ENCODE data around the gene VAV2. TPM values are rescaled to one million over a fixed set of nuclear protein-coding genes. Genes with fewer than 3 reads are reported as not detected.
"Not testable (repeated sequence)": the region's sequence is repeated elsewhere in the genome, so short reads cannot be mapped to it uniquely, and the experiment has no call there.

VAV2 gene
- polyA plus RNA-seq, 1 of the 3 experiments (the other 2 are of a cell fraction), result 14.9 TPM

DNA sequence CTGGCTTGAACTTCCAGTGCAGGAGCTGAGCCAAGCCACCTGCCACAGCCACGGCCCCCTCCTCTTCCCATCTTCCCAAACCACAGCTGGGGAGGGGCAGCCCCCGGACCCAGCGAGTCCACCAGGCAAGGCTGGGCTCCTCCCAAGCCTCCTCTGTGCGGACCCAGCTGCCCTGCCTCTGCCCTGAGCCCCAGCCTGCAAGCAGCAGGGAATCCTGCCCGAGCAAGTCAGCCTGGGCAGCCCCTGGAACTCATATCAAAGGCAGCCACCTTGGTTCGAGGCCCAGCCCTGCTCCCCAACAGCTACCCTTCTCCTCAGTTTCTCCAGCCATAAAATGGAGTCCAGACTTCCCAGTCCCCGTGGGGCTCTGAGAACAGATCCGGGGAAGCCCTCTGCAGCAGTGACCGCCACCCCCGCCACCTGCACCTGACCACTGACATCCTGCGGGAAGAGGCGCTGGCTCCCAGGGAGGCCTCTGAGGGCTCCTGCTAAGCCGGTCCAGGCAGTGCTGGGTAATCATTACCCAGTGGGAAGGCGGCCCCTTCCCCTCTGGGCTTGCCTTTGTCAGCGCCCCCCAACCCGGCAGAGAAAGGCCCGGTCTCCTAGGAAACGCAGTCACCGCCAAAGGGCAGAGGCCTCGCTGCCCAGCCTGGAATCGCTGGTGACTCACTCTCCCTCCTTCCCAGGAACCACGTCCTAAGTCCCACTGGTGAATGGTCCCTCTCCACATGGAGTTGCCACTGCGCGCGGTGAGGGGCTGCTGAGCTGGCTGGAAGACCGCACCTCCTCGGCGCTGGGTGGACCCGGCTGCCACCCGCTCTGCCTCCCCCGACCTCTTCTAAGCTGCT lies 1.5 kb downstream of the VAV2 start (continued):
- TF ChIP-seq, protein P1, sequence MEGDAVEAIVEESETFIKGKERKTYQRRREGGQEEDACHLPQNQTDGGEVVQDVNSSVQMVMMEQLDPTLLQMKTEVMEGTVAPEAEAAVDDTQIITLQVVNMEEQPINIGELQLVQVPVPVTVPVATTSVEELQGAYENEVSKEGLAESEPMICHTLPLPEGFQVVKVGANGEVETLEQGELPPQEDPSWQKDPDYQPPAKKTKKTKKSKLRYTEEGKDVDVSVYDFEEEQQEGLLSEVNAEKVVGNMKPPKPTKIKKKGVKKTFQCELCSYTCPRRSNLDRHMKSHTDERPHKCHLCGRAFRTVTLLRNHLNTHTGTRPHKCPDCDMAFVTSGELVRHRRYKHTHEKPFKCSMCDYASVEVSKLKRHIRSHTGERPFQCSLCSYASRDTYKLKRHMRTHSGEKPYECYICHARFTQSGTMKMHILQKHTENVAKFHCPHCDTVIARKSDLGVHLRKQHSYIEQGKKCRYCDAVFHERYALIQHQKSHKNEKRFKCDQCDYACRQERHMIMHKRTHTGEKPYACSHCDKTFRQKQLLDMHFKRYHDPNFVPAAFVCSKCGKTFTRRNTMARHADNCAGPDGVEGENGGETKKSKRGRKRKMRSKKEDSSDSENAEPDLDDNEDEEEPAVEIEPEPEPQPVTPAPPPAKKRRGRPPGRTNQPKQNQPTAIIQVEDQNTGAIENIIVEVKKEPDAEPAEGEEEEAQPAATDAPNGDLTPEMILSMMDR (IDR thresholded peaks at IDR 0.05), result no peak
- TF ChIP-seq RAD21 (IDR thresholded peaks at IDR 0.05; ENCODE audit: low read length) (0 out of 2 replicates have a peak, but pooled peaks have one; percentile 14), MXI1 (IDR thresholded peaks at IDR 0.05; ENCODE audit: low read depth, low read length) (peak; percentile 80), YY1 (IDR thresholded peaks at IDR 0.05; ENCODE audit: low read depth) (0 out of 2 replicates have a peak, but pooled peaks have one; percentile 16), EP300 (IDR thresholded peaks at IDR 0.05; ENCODE audit: borderline replicate concordance in 1 of 2, low read depth in 1 of 2, low read length in 1 of 2) (no peak), SIN3A (IDR thresholded peaks at IDR 0.05; ENCODE audit: borderline replicate concordance, low read depth, low read length) (0 out of 2 replicates have a peak, but pooled peaks have one; percentile 57), GATA2 (CRISPR knock-in tag; IDR thresholded peaks at IDR 0.05) (no peak), ELF1 (IDR thresholded peaks at IDR 0.05) (no peak), JUND (IDR thresholded peaks at IDR 0.05) (no peak; the same call in 1 of the 2 replicates), TEAD4 (IDR thresholded peaks at IDR 0.05; ENCODE audit: borderline replicate concordance, insufficient read depth) (no peak), NRF1 (IDR thresholded peaks at IDR 0.05; ENCODE audit: low read depth, low read length) (no peak), GABPA (IDR thresholded peaks at IDR 0.05; ENCODE audit: low read depth) (no peak)
- TF ChIP-seq, protein P2, sequence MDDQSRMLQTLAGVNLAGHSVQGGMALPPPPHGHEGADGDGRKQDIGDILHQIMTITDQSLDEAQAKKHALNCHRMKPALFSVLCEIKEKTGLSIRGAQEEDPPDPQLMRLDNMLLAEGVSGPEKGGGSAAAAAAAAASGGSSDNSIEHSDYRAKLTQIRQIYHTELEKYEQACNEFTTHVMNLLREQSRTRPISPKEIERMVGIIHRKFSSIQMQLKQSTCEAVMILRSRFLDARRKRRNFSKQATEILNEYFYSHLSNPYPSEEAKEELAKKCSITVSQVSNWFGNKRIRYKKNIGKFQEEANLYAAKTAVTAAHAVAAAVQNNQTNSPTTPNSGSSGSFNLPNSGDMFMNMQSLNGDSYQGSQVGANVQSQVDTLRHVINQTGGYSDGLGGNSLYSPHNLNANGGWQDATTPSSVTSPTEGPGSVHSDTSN (IDR thresholded peaks at IDR 0.05), result no peak

DNA sequence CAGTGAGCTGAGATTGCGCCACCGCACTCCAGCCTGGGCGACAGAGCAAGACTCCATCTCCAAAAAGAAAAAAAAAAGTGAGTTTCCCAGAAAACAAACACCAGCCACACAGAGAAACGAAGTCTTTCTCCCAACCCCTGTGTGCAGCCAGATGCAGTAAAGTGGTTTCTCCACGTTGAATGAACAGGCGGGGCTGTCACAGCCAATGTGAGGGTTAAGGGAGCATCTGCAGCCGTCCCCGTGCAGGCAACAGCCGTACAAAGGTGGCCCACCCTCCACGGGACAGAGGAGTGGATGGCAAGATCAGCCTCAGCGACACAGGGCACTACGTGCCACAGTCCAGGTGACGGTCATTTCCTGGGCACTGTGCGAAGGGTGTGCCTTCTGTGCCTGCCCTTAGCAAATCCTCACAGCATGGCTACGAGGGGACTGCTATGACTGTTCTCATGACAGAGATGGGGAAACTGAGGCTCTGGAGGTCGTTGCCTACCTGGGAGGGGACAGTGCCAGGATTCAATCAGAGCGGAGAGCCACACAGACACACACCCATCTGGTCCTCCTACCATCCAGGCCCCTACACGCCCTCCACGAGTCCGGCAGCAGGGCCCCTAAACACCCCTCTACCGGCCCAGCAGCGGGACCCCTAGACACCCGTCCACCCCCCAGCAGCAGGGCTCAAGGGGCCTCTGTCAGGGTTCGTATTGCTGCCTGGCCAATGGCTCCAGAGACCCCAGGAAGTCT lies 2.3 kb downstream of the VAV2 start:
- peak overlapping the region; percentile 75 to 87 for H3K4me3 ChIP-seq (ENCODE audit: low read depth in 2 of 2, low read length in 1 of 2)
- H3K4me2 ChIP-seq, result peak overlapping the region; percentile 100
- no peaks in the 10 kb centered on the region for H3F3A ChIP-seq (replicated peaks; ENCODE audit: insufficient read depth)
- no peaks in the 10 kb centered on the region for H3K9me2 ChIP-seq
- POLR2A ChIA-PET, result interaction anchor here (1.1 kb wide), 1 partner anchor 155 kb away, joined by 3 read pairs; no protein-coding TSS in a partner anchor
- H3K36me3 ChIP-seq (replicated peaks in 1 of 2; ENCODE audit: control insufficient read depth in 1 of 2, insufficient read depth in 2 of 2, low read length in 1 of 2), result no peaks in the 10 kb centered on the region
- peaks cover 82% of the 10 kb centered on the region for H3K79me2 ChIP-seq (ENCODE audit: insufficient read depth)
- no peak for DNase-seq
- TF ChIP-seq SMC3 (IDR thresholded peaks at IDR 0.05; ENCODE audit: low read depth, low read length) (no peak), EP300 (IDR thresholded peaks at IDR 0.05; ENCODE audit: borderline replicate concordance in 1 of 2, low read depth in 1 of 2, low read length in 1 of 2) (no peak), FOSL2 (IDR thresholded peaks at IDR 0.05; ENCODE audit: borderline replicate concordance, low read depth) (no peak)
- WGBS (ENCODE audit: low lambda C conversion rate), result 86% methylated on average over 11 of the region's 24 CpGs
- H3K9me3 ChIP-seq, result no peaks in the 10 kb centered on the region
- CTCF ChIA-PET, result interaction anchor here (1.9 to 7.3 kb wide), 2 partner anchors 154 to 196 kb away, joined by 5 to 236 read pairs; no protein-coding TSS in a partner anchor
- no peaks in the 10 kb centered on the region for H3K27me3 ChIP-seq (ENCODE audit: insufficient read depth)
- peak overlapping the region; percentile 88; the same call in 1 of the 2 replicates for H3K9ac ChIP-seq
- H4K20me1 ChIP-seq (ENCODE audit: insufficient read depth), result peaks cover 67% of the 10 kb centered on the region
- peaks cover 6 to 30% of the 10 kb centered on the region in 2 experiments; a peak in 3 of 4 replicates for H3K4me1 ChIP-seq (ENCODE audit: control insufficient read depth in 1 of 2, insufficient read depth in 2 of 2, low read depth in 1 of 2, low read length in 1 of 2)
- no peak overlapping the region for H2AFZ ChIP-seq (ENCODE audit: low read depth)
- peak overlapping the region in 1 of 2 experiments; percentile 16; a peak in 2 of 4 replicates for H3K27ac ChIP-seq (ENCODE audit: low read depth in 2 of 2, low read length in 1 of 2)

- not testable (repeated sequence) for H3K9me3 ChIP-seq; H3K36me3 ChIP-seq (replicated peaks in 1 of 2; ENCODE audit: control insufficient read depth in 1 of 2, insufficient read depth in 2 of 2, low read length in 1 of 2); DNase-seq; H3K27me3 ChIP-seq (ENCODE audit: insufficient read depth); H3K4me2 ChIP-seq; H3F3A ChIP-seq (replicated peaks; ENCODE audit: insufficient read depth); H3K9ac ChIP-seq; H3K4me3 ChIP-seq (ENCODE audit: low read depth in 2 of 2, low read length in 1 of 2); H3K27ac ChIP-seq (ENCODE audit: low read depth in 2 of 2, low read length in 1 of 2); H2AFZ ChIP-seq (ENCODE audit: low read depth); H3K9me2 ChIP-seq
- CTCF ChIA-PET, result interaction anchor here (0.6 to 0.9 kb wide), 2 partner anchors 44 to 206 kb away, joined by 3 read pairs; no protein-coding TSS in a partner anchor
- Histone ChIP-seq H3K4me1 (ENCODE audit: control insufficient read depth in 1 of 2, insufficient read depth in 2 of 2, low read depth in 1 of 2, low read length in 1 of 2) (peaks cover 4 to 22% of the 10 kb centered on the region in 2 experiments; a peak in 3 of 4 replicates), H3K79me2 (ENCODE audit: insufficient read depth) (peaks cover 88% of the 10 kb centered on the region), H4K20me1 (ENCODE audit: insufficient read depth) (peaks cover 74% of the 10 kb centered on the region)
- 95% methylated on average over 12 of the region's 14 CpGs for WGBS (ENCODE audit: low lambda C conversion rate)
- POLR2A ChIA-PET, result interaction anchor here (0.6 kb wide), 1 partner anchor 135 kb away, joined by 3 read pairs; no protein-coding TSS in a partner anchor
Observed at GRCh38 chr9:133988771-133989170, 3.4 kb downstream of the VAV2 start.

Data from SK-N-SH (cell line).